ENCODE measurements around the gene HMX2.

The HMX2 gene

GRCh38 chr10:123144697-123145541, 3.0 kb upstream of the HMX2 start:
- peaks cover 80% of the 10 kb centered on the region for H3K4me1 Mint-ChIP-seq
- H3K9me3 Mint-ChIP-seq = no peaks in the 10 kb centered on the region
- peaks cover 92% of the 10 kb centered on the region for H3K27me3 Mint-ChIP-seq
- no peak overlapping the region for H3K27ac Mint-ChIP-seq
- no peak for ATAC-seq
- DNase-seq = peak; percentile 19 to 27
- H3K4me3 Mint-ChIP-seq = peak overlapping the region; percentile 70 to 72

GRCh38 chr10:123145542-123146012, 2.4 kb upstream of the HMX2 start:
- Mint-ChIP-seq H3K27me3 (peaks cover 92% of the 10 kb centered on the region), H3K9me3 (no peaks in the 10 kb centered on the region), H3K4me3 (peak overlapping the region; percentile 70 to 72), H3K4me1 (peaks cover 77% of the 10 kb centered on the region), H3K27ac (no peak overlapping the region)
- ATAC-seq (no peak), DNase-seq (no peak)

GRCh38 chr10:123146013-123146893, 1.7 kb upstream of the HMX2 start:
- Mint-ChIP-seq H3K27me3 (peaks cover 92% of the 10 kb centered on the region), H3K4me3 (peak overlapping the region; percentile 70 to 72), H3K4me1 (peaks cover 82% of the 10 kb centered on the region), H3K27ac (no peak overlapping the region), H3K9me3 (no peaks in the 10 kb centered on the region)
- DNase-seq = no peak
- ATAC-seq = no peak

GRCh38 chr10:123146894-123147634, 872 bp upstream of the HMX2 start:
- ATAC-seq (no peak), DNase-seq (no peak)
- peak overlapping the region; percentile 64 to 70 for H3K4me3 Mint-ChIP-seq
- no peaks in the 10 kb centered on the region for H3K9me3 Mint-ChIP-seq
- H3K27me3 Mint-ChIP-seq = peaks cover 88% of the 10 kb centered on the region
- peaks cover 79% of the 10 kb centered on the region for H3K4me1 Mint-ChIP-seq
- no peak overlapping the region for H3K27ac Mint-ChIP-seq

- Mint-ChIP-seq H3K27ac (no peak overlapping the region), H3K4me3 (peak overlapping the region; percentile 70 to 73), H3K9me3 (no peaks in the 10 kb centered on the region), H3K27me3 (peaks cover 80% of the 10 kb centered on the region), H3K4me1 (peaks cover 77% of the 10 kb centered on the region)
- ATAC-seq = peak; percentile 10
- peak in 1 of 2 donors; percentile 29 for DNase-seq
These were observed 652 bp downstream of the HMX2 start for GRCh38 chr10:123148414-123149161.

GRCh38 chr10:123149162-123149567, 1.2 kb downstream of the HMX2 start:
- H3K4me1 Mint-ChIP-seq = peaks cover 74% of the 10 kb centered on the region
- no peak overlapping the region for H3K27ac Mint-ChIP-seq
- no peak for ATAC-seq
- DNase-seq = no peak
- no peaks in the 10 kb centered on the region for H3K9me3 Mint-ChIP-seq
- H3K27me3 Mint-ChIP-seq = peaks cover 74% of the 10 kb centered on the region
- H3K4me3 Mint-ChIP-seq = peak overlapping the region; percentile 70 to 73

GRCh38 chr10:123149568-123150270, 1.8 kb downstream of the HMX2 start:
- H3K27ac Mint-ChIP-seq = no peak overlapping the region
- peaks cover 69% of the 10 kb centered on the region for H3K27me3 Mint-ChIP-seq
- peak; percentile 60 to 61 for DNase-seq

GRCh38 chr10:123150271-123150985, 2.5 kb downstream of the HMX2 start:
- H3K27ac Mint-ChIP-seq = no peak overlapping the region

More at GRCh38 chr10:123149568-123150270, 1.8 kb downstream of the HMX2 start:
- no peaks in the 10 kb centered on the region for H3K9me3 Mint-ChIP-seq
- ATAC-seq = no peak
- H3K4me1 Mint-ChIP-seq = peaks cover 68% of the 10 kb centered on the region
- H3K4me3 Mint-ChIP-seq = peak overlapping the region; percentile 73 to 89

GRCh38 chr10:123150986-123151736, 3.2 kb downstream of the HMX2 start:
- Mint-ChIP-seq H3K4me3 (peak overlapping the region; percentile 73 to 89), H3K27me3 (peaks cover 54% of the 10 kb centered on the region), H3K9me3 (no peaks in the 10 kb centered on the region), H3K4me1 (peaks cover 63% of the 10 kb centered on the region), H3K27ac (peak overlapping the region in 1 of 2 donors; percentile 48)
- DNase-seq = peak; percentile 50 to 54
- ATAC-seq = no peak

More at GRCh38 chr10:123150271-123150985, 2.5 kb downstream of the HMX2 start:
- peaks cover 64% of the 10 kb centered on the region for H3K4me1 Mint-ChIP-seq
- H3K9me3 Mint-ChIP-seq = no peaks in the 10 kb centered on the region
- DNase-seq = no peak
- peaks cover 62% of the 10 kb centered on the region for H3K27me3 Mint-ChIP-seq
- ATAC-seq = no peak
- H3K4me3 Mint-ChIP-seq = peak overlapping the region; percentile 73 to 89

GRCh38 chr10:123151737-123152135, 3.8 kb downstream of the HMX2 start:
- Mint-ChIP-seq H3K27me3 (peaks cover 49% of the 10 kb centered on the region), H3K27ac (no peak overlapping the region), H3K4me3 (peak overlapping the region; percentile 73 to 89), H3K9me3 (no peaks in the 10 kb centered on the region), H3K4me1 (peaks cover 64% of the 10 kb centered on the region)
- ATAC-seq = no peak
- no peak for DNase-seq

- H3K4me1 Mint-ChIP-seq = peaks cover 75% of the 10 kb centered on the region
- H3K27ac Mint-ChIP-seq = no peak overlapping the region
- no peaks in the 10 kb centered on the region for H3K9me3 Mint-ChIP-seq
- peak overlapping the region; percentile 47 to 93 for H3K4me3 Mint-ChIP-seq
- DNase-seq = no peak
- no peak for ATAC-seq
- H3K27me3 Mint-ChIP-seq = peaks cover 38% of the 10 kb centered on the region
These were observed 5.7 kb downstream of the HMX2 start for GRCh38 chr10:123153486-123154091.

GRCh38 chr10:123154092-123154710, 6.3 kb downstream of the HMX2 start, which contains the start of gene BUB3:
TSS of gene BUB3 (plus strand) at chr10:123154402. CDS start at chr10:123154918, 516 bp downstream.
- DNase-seq (peak; percentile 90 to 97), ATAC-seq (peak; percentile 96)
- peaks cover 32% of the 10 kb centered on the region for H3K27me3 Mint-ChIP-seq
- peak within 1 kb of the TSS; percentile 100 for H3K27ac Mint-ChIP-seq
- H3K9me3 Mint-ChIP-seq = no peaks in the 10 kb centered on the region
- peak within 1 kb of the TSS; percentile 93 to 100 for H3K4me3 Mint-ChIP-seq
- peaks cover 75% of the 10 kb centered on the region for H3K4me1 Mint-ChIP-seq
